DOHH2 (cell line): ENCODE data around the gene GRK4.

Experiments used
- EZH2phosphoT487 ChIP-seq: fragments of 200-600 bp; sonication (generic); IDR thresholded peaks from 2 replicates; pipeline ENCODE4 v1.6.1; 2017; ENCODE audit warnings: borderline replicate concordance, mild to moderate bottlenecking, antibody characterized with exemption, low read length, moderate library complexity, mixed read lengths
- TF ChIP-seq, protein P1 (sequence below): fragments of 200-600 bp; sonication (generic); IDR thresholded peaks from one replicate; pipeline ENCODE4 v1.5.1; 2014; ENCODE audit warnings: antibody characterized with exemption, mild to moderate bottlenecking, low read depth, low read length; ENCODE audit not compliant: poor library complexity, severe bottlenecking

DNA sequence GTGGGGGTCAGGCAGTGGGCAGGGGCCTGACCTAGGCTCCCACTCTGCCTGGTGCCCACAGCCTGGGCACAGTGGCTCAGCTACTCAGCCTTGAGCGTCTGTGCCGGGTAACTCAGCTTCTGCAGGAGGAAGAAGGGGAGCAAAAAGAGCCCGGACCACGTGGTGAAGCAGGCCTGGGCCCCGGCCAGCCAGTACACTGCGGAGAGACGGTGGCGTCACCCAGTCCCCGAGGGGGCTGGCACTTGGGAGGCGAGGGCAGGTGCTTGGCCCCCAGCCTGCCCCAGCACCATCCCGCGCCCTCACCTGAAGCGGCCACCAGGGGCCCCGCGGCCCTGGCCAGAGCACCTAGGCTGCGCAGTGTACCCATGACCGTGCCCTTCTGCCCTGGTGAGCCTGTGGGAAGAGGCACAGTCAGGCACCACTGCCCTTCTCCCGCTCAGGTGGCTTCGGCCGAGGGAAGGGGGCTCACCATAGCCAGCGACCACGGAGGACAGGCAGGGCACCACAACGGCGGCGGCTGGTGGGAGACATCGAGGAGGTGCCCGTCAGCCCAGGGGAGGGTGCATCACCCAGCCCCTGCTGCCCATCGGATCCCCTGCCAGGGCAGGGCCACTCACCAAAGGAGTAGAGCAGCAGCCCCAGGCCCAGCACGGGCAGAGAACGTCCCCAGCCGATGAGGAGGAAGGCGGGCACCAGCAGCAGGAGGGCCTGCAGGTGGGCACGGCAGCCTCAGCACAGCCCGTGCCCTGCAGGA, 32.4 kb upstream of the GRK4 start:
- TF ChIP-seq, protein P1, sequence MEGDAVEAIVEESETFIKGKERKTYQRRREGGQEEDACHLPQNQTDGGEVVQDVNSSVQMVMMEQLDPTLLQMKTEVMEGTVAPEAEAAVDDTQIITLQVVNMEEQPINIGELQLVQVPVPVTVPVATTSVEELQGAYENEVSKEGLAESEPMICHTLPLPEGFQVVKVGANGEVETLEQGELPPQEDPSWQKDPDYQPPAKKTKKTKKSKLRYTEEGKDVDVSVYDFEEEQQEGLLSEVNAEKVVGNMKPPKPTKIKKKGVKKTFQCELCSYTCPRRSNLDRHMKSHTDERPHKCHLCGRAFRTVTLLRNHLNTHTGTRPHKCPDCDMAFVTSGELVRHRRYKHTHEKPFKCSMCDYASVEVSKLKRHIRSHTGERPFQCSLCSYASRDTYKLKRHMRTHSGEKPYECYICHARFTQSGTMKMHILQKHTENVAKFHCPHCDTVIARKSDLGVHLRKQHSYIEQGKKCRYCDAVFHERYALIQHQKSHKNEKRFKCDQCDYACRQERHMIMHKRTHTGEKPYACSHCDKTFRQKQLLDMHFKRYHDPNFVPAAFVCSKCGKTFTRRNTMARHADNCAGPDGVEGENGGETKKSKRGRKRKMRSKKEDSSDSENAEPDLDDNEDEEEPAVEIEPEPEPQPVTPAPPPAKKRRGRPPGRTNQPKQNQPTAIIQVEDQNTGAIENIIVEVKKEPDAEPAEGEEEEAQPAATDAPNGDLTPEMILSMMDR, result no peak
- TF ChIP-seq EZH2phosphoT487, result no peak
